MV-4-11 (cell line): ENCODE data around the gene KLF2.

Experiments used
- DNase-seq: peaks from one replicate; lab custom pipeline; 2025; lab: John Stamatoyannopoulos, UW

The KLF2 gene

GRCh38 chr19:16377521-16377920, 52.9 kb downstream of the KLF2 start:
- no peak for DNase-seq
